NB4 (cell line): ENCODE results near the gene ASAP3.

Source experiments
- CTCF ChIP-seq: IDR thresholded peaks from one replicate; pipeline ENCODE4 v1.5.1; 2012; ENCODE audit warnings: low read depth, low read length
- MAX ChIP-seq: IDR thresholded peaks from 2 replicates; pipeline ENCODE4 v1.6.1; 2011; ENCODE audit warnings: low read depth, low read length
- MYC ChIP-seq: IDR thresholded peaks from 2 replicates; pipeline ENCODE4 v1.6.1; 2011; ENCODE audit warnings: low read depth, low read length
- POLR2A ChIP-seq: IDR thresholded peaks from 2 replicates; pipeline ENCODE4 v1.6.1; 2011; ENCODE audit warnings: mild to moderate bottlenecking; ENCODE audit not compliant: insufficient read length; ENCODE audit errors: extremely low read depth

- TF ChIP-seq CTCF = no peak
- no peak for TF ChIP-seq POLR2A
- no peak for TF ChIP-seq MYC
- no peak for TF ChIP-seq MAX
These were observed 60.3 kb downstream of the ASAP3 start for GRCh38 chr1:23423415-23424292.
